ENCODE results near the gene TTLL5.

DNA sequence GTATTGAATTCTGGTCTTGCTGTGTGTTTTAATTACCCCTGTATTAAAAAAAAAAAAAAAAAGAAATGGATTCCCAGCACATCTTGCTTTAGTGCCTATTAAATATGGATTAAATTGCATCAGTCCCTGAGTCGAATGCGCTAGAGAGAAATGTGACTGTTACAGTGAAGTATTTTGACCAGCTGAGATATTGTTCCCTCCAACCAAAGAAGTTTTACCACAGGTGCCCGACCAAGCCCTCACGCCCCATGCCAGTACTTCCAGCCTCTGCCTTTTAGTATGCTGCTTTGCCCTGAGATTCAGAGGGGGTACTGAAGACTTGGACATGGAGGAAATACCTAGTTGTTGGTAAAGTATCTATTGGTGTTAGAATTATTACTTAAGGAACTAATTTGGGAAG lies 159.7 kb downstream of the TTLL5 start:
- TF ChIP-seq STAT5B (CRISPR knock-in tag; IDR thresholded peaks at IDR 0.05) (no peak), TRIM24 (CRISPR knock-in tag; IDR thresholded peaks at IDR 0.05) (no peak), NCOR1 (IDR thresholded peaks at IDR 0.05; ENCODE audit: borderline replicate concordance, low read length) (no peak), SMC3 (IDR thresholded peaks at IDR 0.05; ENCODE audit: low read length) (no peak), ATF6 (CRISPR knock-in tag; conservative IDR thresholded peaks at IDR 0.05) (no peak), NPAS2 (CRISPR knock-in tag; IDR thresholded peaks at IDR 0.05; ENCODE audit: borderline replicate concordance) (no peak), POLR2A (IDR thresholded peaks at IDR 0.05; ENCODE audit: insufficient read depth in 1 of 2, low read depth in 2 of 2, low read length in 2 of 2) (no peak), EP300 (IDR thresholded peaks at IDR 0.05; ENCODE audit: low read depth in 2 of 2, low read length in 2 of 2) (no peak), EP300 (CRISPR knock-in tag; IDR thresholded peaks at IDR 0.05; ENCODE audit: borderline replicate concordance) (no peak)
- TF ChIP-seq, protein P1, sequence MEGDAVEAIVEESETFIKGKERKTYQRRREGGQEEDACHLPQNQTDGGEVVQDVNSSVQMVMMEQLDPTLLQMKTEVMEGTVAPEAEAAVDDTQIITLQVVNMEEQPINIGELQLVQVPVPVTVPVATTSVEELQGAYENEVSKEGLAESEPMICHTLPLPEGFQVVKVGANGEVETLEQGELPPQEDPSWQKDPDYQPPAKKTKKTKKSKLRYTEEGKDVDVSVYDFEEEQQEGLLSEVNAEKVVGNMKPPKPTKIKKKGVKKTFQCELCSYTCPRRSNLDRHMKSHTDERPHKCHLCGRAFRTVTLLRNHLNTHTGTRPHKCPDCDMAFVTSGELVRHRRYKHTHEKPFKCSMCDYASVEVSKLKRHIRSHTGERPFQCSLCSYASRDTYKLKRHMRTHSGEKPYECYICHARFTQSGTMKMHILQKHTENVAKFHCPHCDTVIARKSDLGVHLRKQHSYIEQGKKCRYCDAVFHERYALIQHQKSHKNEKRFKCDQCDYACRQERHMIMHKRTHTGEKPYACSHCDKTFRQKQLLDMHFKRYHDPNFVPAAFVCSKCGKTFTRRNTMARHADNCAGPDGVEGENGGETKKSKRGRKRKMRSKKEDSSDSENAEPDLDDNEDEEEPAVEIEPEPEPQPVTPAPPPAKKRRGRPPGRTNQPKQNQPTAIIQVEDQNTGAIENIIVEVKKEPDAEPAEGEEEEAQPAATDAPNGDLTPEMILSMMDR (CRISPR knock-in tag; IDR thresholded peaks at IDR 0.05): no peak
